DOHH2 (cell line): ENCODE results near the gene ANKDD1B.

Source experiments
- EZH2phosphoT487 ChIP-seq: fragments of 200-600 bp; sonication (generic); IDR thresholded peaks from 2 replicates; pipeline ENCODE4 v1.6.1; 2017; ENCODE audit warnings: borderline replicate concordance, mild to moderate bottlenecking, antibody characterized with exemption, low read length, moderate library complexity, mixed read lengths
- TF ChIP-seq, protein P1 (sequence below): fragments of 200-600 bp; sonication (generic); IDR thresholded peaks from one replicate; pipeline ENCODE4 v1.5.1; 2014; ENCODE audit warnings: antibody characterized with exemption, mild to moderate bottlenecking, low read depth, low read length; ENCODE audit not compliant: poor library complexity, severe bottlenecking

GRCh38 chr5:75603371-75603770 lies 7.9 kb upstream of the ANKDD1B start:
- TF ChIP-seq, protein P1, sequence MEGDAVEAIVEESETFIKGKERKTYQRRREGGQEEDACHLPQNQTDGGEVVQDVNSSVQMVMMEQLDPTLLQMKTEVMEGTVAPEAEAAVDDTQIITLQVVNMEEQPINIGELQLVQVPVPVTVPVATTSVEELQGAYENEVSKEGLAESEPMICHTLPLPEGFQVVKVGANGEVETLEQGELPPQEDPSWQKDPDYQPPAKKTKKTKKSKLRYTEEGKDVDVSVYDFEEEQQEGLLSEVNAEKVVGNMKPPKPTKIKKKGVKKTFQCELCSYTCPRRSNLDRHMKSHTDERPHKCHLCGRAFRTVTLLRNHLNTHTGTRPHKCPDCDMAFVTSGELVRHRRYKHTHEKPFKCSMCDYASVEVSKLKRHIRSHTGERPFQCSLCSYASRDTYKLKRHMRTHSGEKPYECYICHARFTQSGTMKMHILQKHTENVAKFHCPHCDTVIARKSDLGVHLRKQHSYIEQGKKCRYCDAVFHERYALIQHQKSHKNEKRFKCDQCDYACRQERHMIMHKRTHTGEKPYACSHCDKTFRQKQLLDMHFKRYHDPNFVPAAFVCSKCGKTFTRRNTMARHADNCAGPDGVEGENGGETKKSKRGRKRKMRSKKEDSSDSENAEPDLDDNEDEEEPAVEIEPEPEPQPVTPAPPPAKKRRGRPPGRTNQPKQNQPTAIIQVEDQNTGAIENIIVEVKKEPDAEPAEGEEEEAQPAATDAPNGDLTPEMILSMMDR: no peak
- TF ChIP-seq EZH2phosphoT487: no peak
